HEK293T (cell line): Measurements from ENCODE around the gene GALP.

Experiments
- CTCF ChIA-PET: fragments of 350-600 bp; formaldehyde crosslinking; extraction: SDS; loops from one replicate; lab custom pipeline; 2021; ENCODE audit warnings: antibody characterized with exemption, inconsistent platforms; lab: Yijun Ruan, JAX
- POLR2A ChIA-PET: fragments of 350-600 bp; formaldehyde crosslinking; extraction: SDS; loops from one replicate; lab custom pipeline; 2020; ENCODE audit warnings: antibody characterized with exemption, inconsistent platforms; lab: Yijun Ruan, JAX
- DNase-seq: peaks from one replicate; pipeline ENCODE4 v3.0.0; 2012; ENCODE audit warnings: mixed read lengths; ENCODE audit errors: extremely low spot score
- ARNT ChIP-seq: fragments of 450-650 bp; IDR thresholded peaks from 2 replicates; pipeline ENCODE4 v1.6.1; 2017; ENCODE audit warnings: mild to moderate bottlenecking
- BHLHE40 ChIP-seq: fragments of 450-650 bp; IDR thresholded peaks from 2 replicates; pipeline ENCODE4 v1.6.1; 2016; ENCODE audit warnings: mild to moderate bottlenecking, moderate library complexity, borderline replicate concordance
- CTBP1 ChIP-seq: fragments of 450-650 bp; IDR thresholded peaks from 2 replicates; pipeline ENCODE4 v1.6.1; 2016; ENCODE audit warnings: borderline replicate concordance
- ELF4 ChIP-seq: fragments of 450-650 bp; IDR thresholded peaks from 2 replicates; pipeline ENCODE4 v1.6.1; 2017; ENCODE audit warnings: antibody characterized with exemption
- FOXA1 ChIP-seq: fragments of 450-650 bp; IDR thresholded peaks from 2 replicates; pipeline ENCODE4 v1.6.1; 2016; ENCODE audit warnings: mild to moderate bottlenecking
- FOXK2 ChIP-seq: fragments of 450-650 bp; IDR thresholded peaks from 2 replicates; pipeline ENCODE4 v1.6.1; 2016; ENCODE audit warnings: mild to moderate bottlenecking
- FOXM1 ChIP-seq: fragments of 450-650 bp; IDR thresholded peaks from 2 replicates; pipeline ENCODE4 v1.6.1; 2017; ENCODE audit warnings: mild to moderate bottlenecking, borderline replicate concordance
- HDGF ChIP-seq: fragments of 450-650 bp; IDR thresholded peaks from 2 replicates; pipeline ENCODE4 v1.6.1; 2017; ENCODE audit warnings: antibody characterized with exemption, borderline replicate concordance
- L3MBTL2 ChIP-seq: fragments of 450-650 bp; conservative IDR thresholded peaks from 2 replicates; pipeline ENCODE4 v1.6.1; 2016; ENCODE audit warnings: mild to moderate bottlenecking
- LEF1 ChIP-seq: fragments of 450-650 bp; IDR thresholded peaks from 2 replicates; pipeline ENCODE4 v1.6.1; 2017; ENCODE audit warnings: mild to moderate bottlenecking, borderline replicate concordance
- NFRKB ChIP-seq: fragments of 450-650 bp; IDR thresholded peaks from 2 replicates; pipeline ENCODE4 v1.6.1; 2016; ENCODE audit warnings: mild to moderate bottlenecking, moderate library complexity
- PKNOX1 ChIP-seq: fragments of 450-650 bp; IDR thresholded peaks from 2 replicates; pipeline ENCODE4 v1.6.1; 2016
- SP1 ChIP-seq: fragments of 450-650 bp; IDR thresholded peaks from 2 replicates; pipeline ENCODE4 v1.6.1; 2017
- SUZ12 ChIP-seq: fragments of 450-650 bp; IDR thresholded peaks from 2 replicates; pipeline ENCODE4 v1.6.1; 2016; ENCODE audit warnings: mild to moderate bottlenecking
- TARDBP ChIP-seq: fragments of 450-650 bp; IDR thresholded peaks from 2 replicates; pipeline ENCODE4 v1.6.1; 2016
- ZNF384 ChIP-seq: fragments of 450-650 bp; IDR thresholded peaks from 2 replicates; pipeline ENCODE4 v1.6.1; 2016

Gene GALP

GRCh38 chr19:56221851-56222250 is 46.0 kb downstream of the GALP start:
- CTCF ChIA-PET: no interaction called here
- DNase-seq: no peak
- POLR2A ChIA-PET: no interaction called here
- TF ChIP-seq TARDBP (no peak), BHLHE40 (no peak), CTBP1 (no peak), ARNT (no peak), ZNF384 (no peak), FOXM1 (no peak), FOXK2 (no peak), PKNOX1 (no peak), L3MBTL2 (no peak), NFRKB (no peak), SUZ12 (no peak), LEF1 (no peak), SP1 (no peak), ELF4 (no peak), HDGF (no peak), FOXA1 (no peak)

- TF ChIP-seq NFRKB (no peak), SUZ12 (no peak), FOXK2 (no peak), CTBP1 (no peak), HDGF (no peak), PKNOX1 (no peak), FOXM1 (no peak), ARNT (no peak), TARDBP (no peak), FOXA1 (no peak), LEF1 (no peak), ELF4 (no peak), BHLHE40 (no peak), SP1 (no peak), ZNF384 (no peak), L3MBTL2 (no peak)
- no peak for DNase-seq
- CTCF ChIA-PET: no interaction called here
- POLR2A ChIA-PET: no interaction called here
Observed at GRCh38 chr19:56222901-56223300, 47.1 kb downstream of the GALP start.

- TF ChIP-seq PKNOX1 (no peak), CTBP1 (no peak), ELF4 (no peak), ARNT (no peak), NFRKB (no peak), ZNF384 (no peak), SP1 (no peak), LEF1 (no peak), FOXA1 (no peak), BHLHE40 (no peak), FOXM1 (no peak), SUZ12 (no peak), FOXK2 (no peak), L3MBTL2 (no peak), HDGF (no peak), TARDBP (no peak)
- CTCF ChIA-PET: interaction anchor here (0.6 kb wide), 1 partner anchor 10 kb away, joined by 3 read pairs; no protein-coding TSS in a partner anchor
- POLR2A ChIA-PET: no interaction called here
- DNase-seq: no peak
Observed at GRCh38 chr19:56223481-56223880, 47.7 kb downstream of the GALP start.
